IPS-18c (cell line): Measurements from ENCODE around the gene VANGL1.

Source experiments
- H3K4me3 ChIP-seq: 2 replicates; pipeline ENCODE4 v1.7.0; 2013; ENCODE audit warnings: low read depth, mild to moderate bottlenecking, low read length, moderate library complexity; ENCODE audit not compliant: insufficient read depth
- H3K9me3 ChIP-seq: one replicate; pipeline ENCODE4 v1.6.1; 2013; ENCODE audit warnings: mild to moderate bottlenecking, low read length, moderate library complexity; ENCODE audit not compliant: control insufficient read depth, insufficient read depth

The VANGL1 gene

DNA sequence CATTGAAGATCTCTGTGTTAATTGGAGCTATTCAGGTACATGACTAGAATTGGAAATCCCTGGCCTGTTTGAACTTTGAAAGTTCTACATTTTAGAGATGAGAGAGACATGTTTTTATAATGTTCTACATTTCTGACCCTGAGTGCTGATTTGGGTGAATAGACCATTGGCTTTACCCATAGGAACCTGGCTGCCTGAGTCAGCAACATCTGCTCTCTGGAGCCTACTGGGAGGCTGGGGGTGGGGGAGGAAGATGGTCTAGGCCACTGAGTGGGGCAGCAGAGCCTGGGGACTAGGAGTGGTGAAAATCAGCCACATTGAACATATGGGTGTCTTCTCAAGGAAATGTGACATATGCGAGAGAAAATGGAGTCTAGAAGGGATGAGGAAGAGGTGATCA, 1.4 kb upstream of the VANGL1 start:
- Histone ChIP-seq H3K4me3 (no peak overlapping the region), H3K9me3 (peaks cover 2% of the 10 kb centered on the region)

DNA sequence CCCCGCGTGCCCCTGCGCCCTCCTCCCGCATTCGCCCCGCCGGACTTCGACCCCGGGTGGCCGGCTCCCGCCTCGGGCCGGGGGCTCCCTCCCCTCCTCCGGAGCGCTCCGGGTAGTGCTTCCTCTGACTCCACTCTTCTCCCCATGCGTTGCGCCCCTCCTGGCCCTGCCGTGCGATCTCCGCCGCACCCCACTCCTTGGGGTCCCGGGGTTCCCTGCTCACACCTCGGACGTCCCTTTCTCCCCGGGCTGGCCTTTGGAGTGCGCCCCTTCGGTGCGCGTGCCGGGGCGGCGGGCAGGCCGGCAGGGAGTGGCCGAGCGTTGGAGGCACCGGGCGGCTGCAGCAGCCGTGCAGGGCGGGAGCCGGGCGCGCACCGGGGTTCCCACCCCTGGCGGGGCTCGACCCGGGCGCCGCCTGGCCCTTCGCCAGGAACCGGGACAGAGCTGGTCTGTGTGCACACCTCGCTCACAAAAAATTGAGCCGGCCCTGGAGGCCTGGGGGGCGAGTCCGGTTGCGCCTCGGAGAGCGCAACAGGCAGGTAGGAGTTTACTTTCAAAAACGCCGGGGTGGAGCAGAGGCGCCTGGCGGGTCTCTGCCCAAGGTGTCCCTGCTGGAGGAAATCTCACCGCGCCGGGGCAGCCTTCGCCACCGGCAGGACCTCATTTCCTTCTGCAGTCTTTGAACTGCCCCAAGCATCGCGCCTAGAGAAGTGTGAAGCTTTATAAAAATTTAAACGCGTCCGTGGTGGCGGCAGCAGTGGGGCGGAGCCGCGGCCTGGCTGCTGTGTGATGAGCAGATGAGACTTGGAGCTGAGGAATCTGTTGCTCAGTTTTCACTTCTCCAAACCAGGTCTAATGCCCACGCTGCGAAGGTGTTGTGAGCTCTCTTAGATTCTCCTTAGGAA, 650 bp downstream of the VANGL1 start:
- Histone ChIP-seq H3K9me3 (peaks cover 2% of the 10 kb centered on the region), H3K4me3 (peak overlapping the region; percentile 79)

DNA sequence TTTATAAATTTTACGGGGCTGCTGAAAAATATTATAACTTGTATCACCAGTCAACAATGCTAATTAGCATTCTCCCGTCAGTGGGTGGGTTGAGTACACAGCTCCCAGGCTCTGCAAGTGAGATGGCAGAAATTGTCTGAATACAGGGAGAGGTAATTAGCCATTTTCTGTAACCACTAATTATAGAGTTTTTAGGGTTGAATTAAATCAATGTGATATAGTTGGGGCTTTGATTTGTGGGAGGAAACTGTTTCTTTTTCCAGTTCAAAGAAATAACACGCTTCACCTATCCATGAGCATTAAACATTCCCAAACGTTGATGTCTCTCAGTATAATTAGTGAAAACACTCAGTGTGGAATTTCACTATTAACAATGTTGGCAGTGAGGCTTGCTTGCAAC, 1.5 kb downstream of the VANGL1 start:
- H3K4me3 ChIP-seq: peak overlapping the region; percentile 79
- H3K9me3 ChIP-seq: peaks cover 2% of the 10 kb centered on the region

GRCh38 chr1:115643666-115644065, 1.9 kb downstream of the VANGL1 start:
- H3K4me3 ChIP-seq: no peak overlapping the region
- H3K9me3 ChIP-seq: peaks cover 2% of the 10 kb centered on the region

GRCh38 chr1:115644109-115644508, 2.3 kb downstream of the VANGL1 start:
- no peaks in the 10 kb centered on the region for H3K9me3 ChIP-seq
- H3K4me3 ChIP-seq: no peak overlapping the region

GRCh38 chr1:115647047-115647446, 5.3 kb downstream of the VANGL1 start:
- Histone ChIP-seq H3K9me3 (no peaks in the 10 kb centered on the region), H3K4me3 (no peak overlapping the region)

GRCh38 chr1:115647507-115647906, 5.7 kb downstream of the VANGL1 start:
- Histone ChIP-seq H3K9me3 (no peaks in the 10 kb centered on the region), H3K4me3 (no peak overlapping the region)

- Histone ChIP-seq H3K9me3 (no peaks in the 10 kb centered on the region), H3K4me3 (no peak overlapping the region)
These were observed 6.3 kb downstream of the VANGL1 start for GRCh38 chr1:115647919-115648650.

DNA sequence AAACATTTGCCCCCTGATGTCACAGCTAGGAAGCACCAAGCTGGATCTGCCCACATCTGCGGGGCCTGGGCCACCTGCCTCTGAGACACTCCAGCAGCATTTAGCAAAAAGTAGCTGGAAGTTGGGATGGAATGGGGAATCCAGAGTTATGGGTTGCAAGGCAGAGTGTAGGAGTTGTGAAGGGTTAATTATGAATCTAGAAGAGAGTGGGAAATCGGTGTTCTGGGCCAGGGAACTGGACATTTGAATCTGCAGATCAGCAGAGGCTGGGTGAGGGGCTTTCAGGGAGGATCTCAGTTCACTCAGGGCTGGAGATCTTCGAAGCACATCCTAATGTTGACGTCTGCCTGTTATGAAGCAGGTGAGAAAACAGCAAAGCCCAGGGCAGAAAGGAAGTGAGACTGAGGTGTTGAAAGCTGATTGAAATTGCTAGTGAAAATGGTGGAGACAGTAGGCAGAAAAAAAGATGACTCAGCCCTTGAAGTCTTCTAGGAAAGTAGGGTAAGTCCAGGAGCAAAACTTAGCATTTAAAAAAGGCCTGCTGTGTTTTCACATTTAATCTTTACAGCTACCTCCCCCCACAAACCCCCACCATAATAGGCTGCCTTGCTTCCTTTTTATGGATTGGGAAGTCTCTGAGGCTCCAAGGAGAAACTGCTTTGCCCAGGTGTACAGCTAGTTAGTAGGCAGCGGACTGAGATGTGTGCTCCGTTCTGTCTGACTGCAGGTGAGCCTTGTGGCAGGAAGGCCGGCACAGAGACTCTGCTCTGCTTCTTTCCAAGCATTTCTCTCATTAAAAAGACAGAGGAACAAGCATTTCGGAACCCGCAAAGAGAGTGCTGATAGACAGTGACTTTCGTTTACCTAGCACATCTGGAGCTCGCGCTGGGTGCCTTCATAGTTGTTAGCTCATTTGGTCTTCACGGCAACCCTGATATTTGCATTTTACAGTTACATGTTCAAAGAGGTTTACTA, 7.2 kb downstream of the VANGL1 start:
- Histone ChIP-seq H3K4me3 (no peak overlapping the region; the same call in 1 of the 2 replicates), H3K9me3 (no peaks in the 10 kb centered on the region)

- Histone ChIP-seq H3K9me3 (no peaks in the 10 kb centered on the region), H3K4me3 (no peak overlapping the region; the same call in 1 of the 2 replicates)
These were observed 8.2 kb downstream of the VANGL1 start for GRCh38 chr1:115649964-115650363.

DNA sequence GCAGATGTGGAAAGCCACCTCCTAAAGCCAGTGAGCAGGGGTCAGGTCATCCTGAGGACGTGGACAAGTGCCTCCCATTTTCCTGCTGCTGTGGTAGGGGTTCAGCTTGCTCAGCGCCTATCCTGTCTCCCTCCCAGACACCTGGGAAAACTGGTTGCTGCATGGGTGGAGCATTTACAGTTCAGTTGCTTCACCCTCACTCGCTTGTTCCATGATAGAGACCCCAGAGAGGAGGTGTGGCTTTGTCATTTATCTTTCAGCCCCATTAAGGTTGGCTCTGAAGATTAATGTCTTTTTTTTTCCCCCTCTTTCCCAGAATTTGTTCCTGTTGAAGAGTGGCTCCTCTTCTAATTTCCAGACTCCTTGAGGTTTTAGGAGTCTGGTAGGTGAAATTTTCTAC, 9.2 kb downstream of the VANGL1 start:
- Histone ChIP-seq H3K4me3 (no peak overlapping the region), H3K9me3 (no peaks in the 10 kb centered on the region)

- Histone ChIP-seq H3K4me3 (no peak overlapping the region), H3K9me3 (no peaks in the 10 kb centered on the region)
These were observed 9.6 kb downstream of the VANGL1 start for GRCh38 chr1:115651391-115651790.

DNA sequence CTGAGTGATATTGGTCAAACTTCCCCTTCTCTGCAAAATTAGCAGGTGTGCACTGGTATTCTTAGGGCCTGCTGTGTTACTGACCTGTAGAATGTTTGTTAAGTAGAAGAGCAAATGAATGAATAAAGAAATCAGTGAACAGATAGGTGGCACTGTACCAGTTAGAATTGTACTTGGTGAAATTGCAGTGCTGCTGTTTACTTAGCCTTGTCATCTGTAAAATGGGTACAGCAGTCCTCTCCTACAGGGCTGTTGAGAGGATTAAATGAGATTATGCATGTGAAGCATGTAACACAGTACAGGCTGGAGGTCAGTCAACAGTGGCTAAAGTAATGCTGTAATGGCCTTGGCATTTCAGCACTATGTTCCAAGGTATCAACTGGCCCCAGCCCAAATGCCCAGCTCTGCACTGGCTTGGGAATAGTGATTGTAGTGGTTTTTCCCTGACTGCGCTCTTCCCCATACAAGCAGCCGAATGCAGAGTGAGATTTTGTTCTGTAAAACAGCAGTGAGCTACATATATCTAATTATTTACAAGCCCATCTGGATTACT, 10.5 kb downstream of the VANGL1 start:
- Histone ChIP-seq H3K9me3 (no peaks in the 10 kb centered on the region), H3K4me3 (no peak overlapping the region)

GRCh38 chr1:115654125-115654524, 12.4 kb downstream of the VANGL1 start:
- Histone ChIP-seq H3K4me3 (no peak overlapping the region), H3K9me3 (no peaks in the 10 kb centered on the region)

GRCh38 chr1:115654663-115655305, 13.0 kb downstream of the VANGL1 start:
- no peak overlapping the region for H3K4me3 ChIP-seq
- no peaks in the 10 kb centered on the region for H3K9me3 ChIP-seq

DNA sequence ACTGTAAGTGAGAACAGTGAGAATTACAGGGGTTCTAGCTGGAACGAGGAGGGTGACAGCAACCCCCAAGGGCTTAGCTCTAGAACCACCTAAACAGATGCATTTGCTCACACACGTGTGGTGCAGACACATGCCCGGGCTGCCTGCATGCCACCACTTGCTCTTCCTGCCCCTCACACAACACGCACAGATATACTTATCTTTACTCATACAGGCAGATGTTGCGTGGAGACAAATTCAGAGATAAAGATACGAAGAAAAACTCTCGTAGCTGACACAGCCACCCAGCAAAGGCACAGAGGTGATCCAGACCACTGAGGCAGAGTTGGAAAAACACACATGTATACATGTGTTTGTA, 13.5 kb downstream of the VANGL1 start:
- Histone ChIP-seq H3K9me3 (no peaks in the 10 kb centered on the region), H3K4me3 (no peak overlapping the region)

DNA sequence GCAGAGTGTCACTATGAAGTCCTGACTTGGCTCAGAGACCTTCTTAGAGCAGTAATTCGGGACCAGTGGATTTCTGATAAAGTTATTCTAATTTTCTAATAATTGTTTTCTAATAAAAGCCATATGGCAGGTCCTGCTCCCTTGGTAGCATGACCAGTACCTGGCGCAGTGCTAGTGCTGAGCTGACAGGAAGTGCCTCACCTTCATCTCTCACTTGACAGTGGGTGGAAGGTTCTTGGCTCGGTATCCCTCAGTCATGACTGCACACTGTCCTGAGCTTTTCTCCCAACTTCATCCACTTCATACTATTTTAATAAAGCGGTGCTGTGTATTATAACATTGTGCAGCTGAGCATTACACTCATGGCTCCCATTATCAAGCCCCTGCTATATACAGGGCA, 14.1 kb downstream of the VANGL1 start:
- Histone ChIP-seq H3K4me3 (no peak overlapping the region), H3K9me3 (no peaks in the 10 kb centered on the region)
